Forelimb muscle (tissue), 1 donor: ENCODE measurements around the gene GJC1. TPM values are rescaled to one million over a fixed set of nuclear protein-coding genes. Genes with fewer than 3 reads are reported as not detected.

Experiments used
- DNase-seq: peaks from one replicate; pipeline ENCODE4 v3.0.0-alpha.2; 2013; ENCODE audit warnings: low read depth
- polyA plus RNA-seq: library from polyadenylated mRNA; unstranded; fragments of 120-200 nt; gene quantifications from one replicate; pipeline ENCODE4 v1.2.1, GENCODE V29; 2013; ENCODE audit not compliant: insufficient read length

Gene GJC1
- 19.8 TPM for polyA plus RNA-seq

DNA sequence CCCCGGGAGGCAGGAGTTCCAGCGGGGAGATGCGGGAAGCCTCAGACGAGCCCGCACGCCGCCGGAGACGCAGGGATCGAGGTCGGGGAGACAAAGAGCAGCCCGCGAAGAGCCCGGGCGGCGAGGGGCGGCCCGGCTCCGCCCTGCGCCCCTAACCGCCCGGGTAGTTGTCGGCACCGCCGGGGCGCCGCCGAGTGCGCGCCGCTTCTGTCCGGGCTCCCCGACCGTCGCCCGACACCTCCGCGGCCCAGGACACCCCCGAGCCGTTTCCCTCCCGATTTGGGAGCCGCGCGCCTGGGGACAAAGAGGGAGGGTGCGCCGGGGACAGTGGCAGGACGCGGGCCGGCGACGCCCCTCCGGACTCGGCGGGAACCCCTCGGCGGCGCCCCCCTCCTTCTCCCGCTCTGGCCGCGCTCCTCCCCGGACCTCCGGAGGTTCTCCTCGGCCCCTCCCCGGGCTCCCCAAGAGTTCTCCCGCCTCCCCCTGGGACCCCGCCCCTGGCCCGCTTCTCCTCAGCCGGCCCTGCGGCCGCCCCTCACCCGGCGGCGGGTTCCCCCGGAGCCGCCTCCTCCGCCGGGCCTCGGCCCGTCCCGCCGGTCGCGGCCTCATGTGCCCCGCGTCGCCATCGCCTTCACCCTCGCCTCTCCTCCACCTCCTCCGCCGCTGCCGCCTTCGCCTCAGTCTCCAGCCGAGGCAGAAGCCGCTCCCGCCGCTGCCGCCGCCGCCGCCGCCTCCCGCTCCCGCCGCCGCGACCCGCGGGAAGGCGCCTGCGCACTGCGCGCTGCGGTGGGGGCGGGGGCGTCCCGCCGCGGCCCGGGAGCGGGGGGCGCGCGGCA is at the start of gene GJC1:
Gene GJC1, minus strand, starts transcription at position 765 of the 836 bp plus-strand sequence. CDS start 24,470 bp downstream, outside the sequence.
- DNase-seq, result no peak

- DNase-seq, result no peak
Measured at GRCh38 chr17:44879376-44879775, 49.3 kb upstream of the GJC1 start.

DNA sequence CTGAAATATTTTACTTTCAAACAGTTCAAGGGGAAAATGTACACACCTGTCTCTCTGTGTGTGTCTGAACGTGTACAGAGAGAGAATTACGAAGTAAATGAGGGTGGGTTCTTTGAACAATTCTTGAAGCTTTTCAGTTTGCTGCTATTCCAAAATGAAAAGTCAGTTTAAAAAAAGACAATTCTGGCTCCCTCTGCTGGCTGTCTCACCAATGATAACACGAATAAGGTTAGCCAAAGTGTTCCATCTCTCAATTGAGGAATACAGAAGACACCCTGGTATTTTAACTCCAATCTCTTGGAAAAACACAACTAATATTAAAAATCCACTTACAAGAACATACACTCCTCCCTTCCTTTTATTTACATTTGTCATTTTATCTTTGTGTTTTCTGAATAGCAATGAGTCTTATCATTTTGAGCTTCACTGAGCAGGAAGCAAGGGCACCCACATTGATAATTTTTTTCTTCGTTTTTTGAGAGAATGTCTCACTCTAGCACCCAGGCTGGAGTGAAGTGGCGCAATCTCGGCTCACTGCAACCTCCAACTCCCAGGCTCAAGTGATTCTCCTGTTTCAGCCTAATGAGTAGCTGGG is 48.6 kb upstream of the GJC1 start:
- DNase-seq, result no peak

DNA sequence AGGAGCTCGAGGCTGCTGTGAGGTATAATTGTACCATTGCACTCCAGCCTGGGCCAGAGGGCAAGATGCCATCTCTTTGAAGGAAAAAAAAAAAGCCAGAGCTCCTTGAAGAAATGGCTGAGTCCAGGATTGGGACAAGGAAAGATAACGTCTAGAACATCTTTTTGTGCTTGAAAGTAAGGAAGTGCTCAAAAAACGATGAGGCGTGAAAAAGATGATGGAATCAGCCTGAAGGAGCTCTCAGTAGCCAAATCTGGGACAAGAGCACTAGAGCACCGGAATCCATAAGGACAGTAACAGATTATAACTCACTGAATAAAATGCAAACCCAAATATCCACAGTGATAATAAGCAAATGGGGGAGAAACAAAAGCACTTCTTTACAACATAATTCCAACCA is 47.0 kb upstream of the GJC1 start:
- DNase-seq, result no peak

DNA sequence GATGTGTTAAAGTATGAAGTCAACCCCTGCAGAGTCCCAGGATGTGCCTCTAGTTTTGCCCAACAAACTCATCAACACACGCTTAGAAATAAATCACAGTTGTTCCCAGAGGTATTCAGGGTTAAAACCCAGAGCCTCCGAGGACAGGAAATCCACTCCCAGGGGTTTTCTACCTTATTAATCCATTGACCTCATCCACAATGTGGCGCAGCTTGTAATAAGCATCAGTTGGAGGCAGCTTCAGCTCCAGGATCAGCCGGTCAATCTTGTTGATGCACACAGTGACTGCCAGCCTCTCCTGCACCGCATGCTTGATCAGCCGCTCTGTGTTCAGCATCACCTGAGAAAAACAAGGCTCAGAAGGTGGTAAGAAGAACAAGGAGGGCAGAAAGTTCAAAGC is 45.7 kb upstream of the GJC1 start:
- DNase-seq, result no peak

DNA sequence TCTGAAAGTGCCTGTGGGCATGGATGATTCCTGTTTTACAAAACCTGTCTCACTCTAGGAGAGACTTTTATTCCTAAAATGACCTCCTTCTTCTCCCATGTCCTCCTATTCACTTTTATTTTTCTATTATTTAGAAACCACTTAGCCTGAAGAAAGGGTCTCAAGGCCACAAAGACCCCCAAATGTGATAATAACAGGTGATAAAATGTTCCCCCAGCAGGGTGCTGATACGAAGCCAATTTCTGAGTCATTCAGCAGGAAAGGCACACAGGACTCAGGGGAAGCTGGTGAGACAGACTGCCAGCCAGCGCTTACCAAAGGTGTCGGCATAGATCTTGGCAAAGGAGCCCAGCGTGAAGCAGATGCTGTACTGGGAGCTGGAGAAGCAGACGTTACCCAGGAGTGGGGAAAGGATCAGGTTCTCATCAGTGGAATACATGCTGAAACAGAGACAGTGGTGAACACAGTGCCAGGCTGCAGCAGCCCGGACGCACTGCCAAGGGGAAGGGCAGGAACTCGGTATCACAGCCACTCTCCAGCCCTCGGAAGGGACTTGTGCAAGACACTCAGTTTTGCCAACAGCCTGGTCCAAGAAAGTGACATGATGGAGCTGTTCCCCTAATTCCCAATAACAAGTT is 42.2 kb upstream of the GJC1 start:
- no peak for DNase-seq

DNA sequence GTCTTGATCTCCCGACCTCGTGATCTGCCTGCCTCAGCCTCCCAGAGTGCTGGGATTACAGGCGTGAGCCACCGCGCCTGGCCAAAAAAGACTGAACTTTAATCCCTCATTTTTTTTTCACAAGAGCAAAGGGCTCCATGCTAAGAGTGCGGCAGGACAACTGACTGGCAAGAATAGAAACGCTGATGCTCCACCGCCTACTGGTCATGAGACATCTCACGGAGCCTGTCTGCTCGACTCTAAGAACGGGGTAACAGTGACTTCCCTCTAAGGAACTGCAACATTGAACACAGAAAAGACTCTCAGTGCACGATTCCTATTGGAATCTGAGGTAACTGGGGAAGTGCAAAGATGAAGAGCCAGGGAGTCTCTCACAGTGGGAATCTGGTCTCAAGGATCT is 41.5 kb upstream of the GJC1 start:
- DNase-seq, result no peak

DNA sequence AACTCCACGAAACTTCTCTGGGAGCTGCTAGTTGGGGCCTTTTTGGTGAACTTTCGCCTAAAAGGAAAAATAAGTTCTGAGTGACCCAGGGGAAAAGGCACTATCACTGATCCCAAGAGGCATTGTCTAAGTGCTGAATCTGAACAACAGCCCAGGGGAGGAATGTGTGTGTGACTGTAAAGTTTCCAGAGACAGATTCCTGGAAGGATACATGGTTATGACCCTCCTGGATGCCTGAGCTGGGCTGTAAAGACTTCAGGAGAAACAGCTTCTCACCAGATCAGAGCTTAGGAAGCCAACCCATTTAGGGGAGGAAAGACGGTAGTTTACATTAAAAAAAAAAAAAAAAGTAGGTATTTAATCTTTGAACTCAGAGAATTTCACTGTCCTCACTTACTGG is 37.8 kb upstream of the GJC1 start:
- DNase-seq, result no peak

GRCh38 chr17:44865931-44866330 is 35.8 kb upstream of the GJC1 start:
- no peak for DNase-seq

DNA sequence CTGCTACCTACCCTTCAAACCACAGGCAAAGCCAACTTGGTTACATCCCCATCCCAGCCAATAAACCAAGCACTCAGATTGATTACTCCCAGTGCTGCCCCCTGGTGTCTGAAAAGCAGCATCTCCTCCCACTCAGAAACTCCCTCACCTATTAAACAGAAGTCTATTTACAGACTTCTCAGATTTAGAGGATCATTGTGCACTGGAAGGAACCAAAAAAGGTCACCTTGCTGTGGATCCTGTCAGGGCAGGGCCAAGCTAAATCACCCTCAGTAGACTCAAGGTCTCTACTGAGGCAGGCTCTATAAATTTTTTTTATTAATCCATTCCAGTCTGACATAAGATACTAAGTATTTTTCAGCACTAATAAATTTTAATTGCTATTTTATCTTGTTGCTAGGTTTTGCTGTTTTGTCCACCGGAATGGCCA is 35.2 kb upstream of the GJC1 start:
- DNase-seq, result peak; percentile 38

DNA sequence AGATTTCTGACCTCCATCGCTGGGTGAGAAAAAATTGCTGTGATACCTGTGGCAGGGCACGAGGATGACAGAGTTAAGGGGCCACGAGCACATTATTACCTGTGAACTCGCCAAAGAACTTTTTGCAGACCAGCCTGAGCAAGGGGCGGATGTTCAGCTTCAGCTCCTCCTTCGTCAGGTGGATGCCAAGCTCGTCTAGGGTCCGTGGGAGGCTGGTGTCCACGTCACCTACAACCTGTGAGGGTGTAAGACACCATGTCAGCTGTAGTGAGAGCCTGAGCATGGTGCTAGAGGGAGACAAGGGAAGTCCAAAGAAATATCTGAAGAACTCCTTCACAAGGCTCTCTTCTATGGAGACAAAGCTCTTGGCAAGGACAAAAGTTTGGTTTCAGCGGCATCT is 34.7 kb upstream of the GJC1 start:
- no peak for DNase-seq

- DNase-seq, result no peak
Measured at GRCh38 chr17:44863061-44863918, 33.2 kb upstream of the GJC1 start.

DNA sequence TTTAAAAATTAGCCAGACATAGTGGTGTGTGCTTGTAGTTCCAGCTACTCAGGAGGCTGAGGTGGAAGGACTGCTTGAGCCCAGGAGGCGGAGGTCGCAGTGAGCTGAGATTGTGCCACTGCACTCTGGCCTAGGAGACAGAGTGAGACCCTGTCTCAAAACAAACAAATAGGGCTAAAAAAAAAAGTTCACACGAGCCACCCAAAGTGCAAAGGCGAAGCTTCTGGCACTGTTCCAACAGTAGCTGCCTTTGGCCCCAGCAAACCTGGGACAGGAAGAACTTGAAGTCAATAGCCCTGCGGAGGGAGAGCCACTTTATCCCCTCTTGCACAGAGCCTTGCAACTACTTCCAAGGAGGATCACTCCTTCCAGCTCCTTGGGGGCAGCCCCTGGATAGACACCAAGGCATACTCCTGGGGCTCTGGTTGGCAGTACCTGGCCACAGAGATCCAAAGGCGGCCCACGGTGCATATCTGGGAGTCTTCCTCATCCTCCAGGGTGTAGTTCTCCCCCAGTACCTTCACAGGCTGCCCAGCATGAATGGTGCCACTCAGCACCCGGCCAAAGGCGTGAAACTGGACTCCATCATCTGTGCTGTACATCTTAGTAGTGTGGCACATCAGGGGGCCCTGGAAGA is 32.3 kb upstream of the GJC1 start:
- no peak for DNase-seq

GRCh38 chr17:44859701-44860100 is 29.6 kb upstream of the GJC1 start:
- no peak for DNase-seq

DNA sequence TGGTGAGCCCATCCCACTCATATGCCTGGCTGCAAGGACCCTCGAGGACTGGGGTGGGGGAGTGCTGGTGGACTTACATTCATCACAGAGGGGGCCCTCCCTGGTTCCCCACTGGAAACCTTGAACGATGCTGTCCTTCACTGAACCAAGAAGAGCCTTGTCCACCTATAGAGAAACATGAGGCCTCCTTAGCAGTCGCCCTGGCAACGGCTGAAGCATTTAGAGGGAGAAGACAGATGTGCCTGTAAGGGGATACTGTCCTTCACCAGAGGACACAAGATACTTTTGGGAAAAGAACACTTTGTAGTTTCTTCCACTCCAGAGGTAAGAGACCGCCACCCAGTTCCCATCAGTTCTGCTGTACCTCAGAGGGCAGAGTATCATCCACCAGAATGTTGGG is 24.1 kb upstream of the GJC1 start:
- no peak for DNase-seq

DNA sequence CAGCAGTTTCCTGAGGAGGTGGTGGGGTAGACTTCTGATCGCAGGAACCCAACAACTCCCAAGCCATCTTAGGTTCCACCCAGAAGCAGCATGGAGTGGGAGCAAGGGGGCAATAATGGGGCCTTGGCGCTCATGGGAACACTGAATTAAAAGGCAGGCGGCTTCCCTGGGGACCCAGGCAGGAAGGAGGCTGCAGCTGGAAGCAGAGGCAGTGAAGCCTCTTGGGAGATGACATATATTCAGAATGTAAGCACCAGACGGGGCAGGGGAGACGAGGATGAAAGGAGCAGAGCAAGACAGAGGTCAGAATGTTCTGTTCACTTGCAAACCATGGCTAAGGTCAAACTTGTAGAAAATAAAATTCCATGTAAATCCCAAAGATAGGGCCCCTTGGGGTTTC is 20.5 kb upstream of the GJC1 start:
- no peak for DNase-seq

DNA sequence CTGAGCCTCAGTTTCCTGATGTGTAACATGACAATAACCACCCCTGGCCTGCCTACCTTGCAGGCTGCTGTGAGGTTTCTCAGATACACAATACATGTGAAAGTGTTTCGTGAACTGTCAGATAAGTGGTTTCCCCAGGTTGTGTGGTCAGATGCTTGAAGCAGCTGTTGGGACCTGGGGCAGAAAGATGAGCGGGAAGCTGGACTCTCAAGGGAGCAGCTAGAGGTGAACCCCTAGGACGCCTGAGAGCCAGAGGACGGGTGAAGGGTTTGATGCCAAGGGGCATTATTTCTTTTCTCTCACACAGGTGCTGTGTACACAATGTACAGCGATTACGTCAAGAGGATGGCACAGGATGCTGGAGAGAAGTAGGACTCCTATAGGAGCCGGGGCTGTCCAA is 19.9 kb upstream of the GJC1 start:
- DNase-seq, result no peak

- DNase-seq, result no peak
Measured at GRCh38 chr17:44848961-44849489, 18.9 kb upstream of the GJC1 start.

DNA sequence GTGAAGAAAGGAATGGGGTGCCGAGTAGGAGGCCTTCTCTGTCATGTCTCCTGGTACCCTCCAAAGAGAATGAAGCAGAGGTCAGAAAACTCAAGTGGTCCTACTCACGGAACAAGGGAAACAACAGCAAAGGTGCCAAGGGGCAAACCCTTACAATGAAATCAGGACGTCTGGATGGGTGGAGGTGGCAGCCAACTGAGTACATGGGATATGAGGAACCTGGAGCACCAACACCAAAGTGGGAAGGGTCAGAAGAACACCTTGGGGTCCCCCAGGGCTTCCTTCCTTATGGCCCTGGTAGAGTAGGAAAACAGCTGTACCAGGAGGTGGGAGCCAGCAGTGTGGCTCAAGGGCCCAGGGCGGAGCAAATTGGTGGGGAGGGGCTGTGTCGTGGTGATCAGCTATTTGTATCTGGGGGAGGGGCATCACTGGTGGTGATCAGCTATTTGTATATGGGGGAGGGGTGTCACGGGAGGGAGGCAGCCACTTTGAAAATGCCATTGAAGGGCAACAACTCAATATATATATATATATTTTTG is 18.2 kb upstream of the GJC1 start:
- no peak for DNase-seq

GRCh38 chr17:44847586-44847985 is 17.5 kb upstream of the GJC1 start, which contains the start of gene HIGD1B:
Gene HIGD1B, plus strand, starts transcription at chr17:44847883. Its CDS starts 270 bp downstream, at chr17:44848153.
- DNase-seq, result no peak

DNA sequence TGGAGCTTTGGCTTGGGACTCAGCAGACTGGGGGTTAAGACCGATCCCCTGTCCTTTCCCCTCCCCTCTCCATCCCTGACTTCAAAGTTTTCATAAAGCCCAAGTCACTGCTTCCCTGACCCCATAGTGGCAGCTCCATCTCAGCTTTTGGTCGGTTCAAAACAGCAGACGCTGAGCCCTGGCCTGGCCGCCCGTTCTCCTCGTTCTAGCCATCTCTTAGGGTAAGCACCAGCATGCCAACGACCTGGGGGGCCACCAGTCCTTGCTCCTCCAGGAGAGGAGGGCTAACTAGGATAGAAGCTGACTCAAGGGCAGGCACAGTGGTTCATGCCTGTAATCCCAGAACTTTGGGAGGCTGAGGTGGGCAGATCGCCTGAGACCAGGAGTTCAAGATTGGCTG is 16.1 kb upstream of the GJC1 start:
- DNase-seq, result no peak
